Uterus (tissue), 2 donors: ENCODE measurements around the gene COL6A3.

ENCODE experiments used
- POLR2A ChIP-seq, 2 donors: fragments of 450-650 bp; IDR thresholded peaks; one replicate each; pipeline ENCODE4 v1.6.1; 2016; ENCODE audit warnings: antibody characterized with exemption in 2 of 2, mild to moderate bottlenecking in 1 of 2, moderate library complexity in 1 of 2
- TF ChIP-seq, protein P1 (sequence below), 4 experiments: fragments of 200-600 bp in 2 of 4; fragments of 450-650 bp in 2 of 4; sonication (generic) in 2 of 4; IDR thresholded peaks; one replicate each; pipeline ENCODE4 v1.5.1; 2016 to 2019; ENCODE audit warnings: antibody characterized with exemption in 4 of 4, mild to moderate bottlenecking in 2 of 4, moderate library complexity in 1 of 4

DNA sequence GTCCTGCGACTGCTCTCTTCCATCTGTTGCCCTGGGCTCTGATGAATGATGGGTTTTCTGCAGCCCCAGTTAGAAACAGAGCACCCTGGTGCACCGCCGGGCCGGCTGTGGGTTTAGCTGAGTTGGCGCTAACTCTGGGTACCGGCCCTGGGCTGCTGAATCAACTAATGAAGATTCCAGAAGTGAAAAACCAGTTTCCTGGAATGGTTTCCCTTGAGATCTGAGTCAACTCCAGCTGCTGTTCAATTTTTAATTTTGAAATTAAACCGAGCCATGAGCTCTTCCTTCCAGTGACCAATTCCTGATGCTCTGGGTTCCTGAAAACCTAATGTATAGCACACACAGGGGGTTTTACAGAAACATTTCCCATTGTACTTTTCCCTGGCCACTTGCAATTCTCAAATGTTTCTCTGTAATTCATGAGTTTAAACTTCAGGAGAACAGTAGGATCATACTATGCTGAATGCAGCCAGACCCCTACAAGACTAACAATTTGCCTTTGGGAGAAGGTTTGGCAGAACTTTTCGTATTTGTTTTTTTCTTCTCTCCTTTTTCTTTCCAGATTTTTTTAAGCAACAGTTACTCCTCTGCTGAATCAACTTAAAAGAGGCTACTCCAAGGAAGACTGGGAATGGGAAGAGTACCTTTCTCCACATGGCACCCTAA is 5.5 kb downstream of the COL6A3 start:
- TF ChIP-seq, protein P1, sequence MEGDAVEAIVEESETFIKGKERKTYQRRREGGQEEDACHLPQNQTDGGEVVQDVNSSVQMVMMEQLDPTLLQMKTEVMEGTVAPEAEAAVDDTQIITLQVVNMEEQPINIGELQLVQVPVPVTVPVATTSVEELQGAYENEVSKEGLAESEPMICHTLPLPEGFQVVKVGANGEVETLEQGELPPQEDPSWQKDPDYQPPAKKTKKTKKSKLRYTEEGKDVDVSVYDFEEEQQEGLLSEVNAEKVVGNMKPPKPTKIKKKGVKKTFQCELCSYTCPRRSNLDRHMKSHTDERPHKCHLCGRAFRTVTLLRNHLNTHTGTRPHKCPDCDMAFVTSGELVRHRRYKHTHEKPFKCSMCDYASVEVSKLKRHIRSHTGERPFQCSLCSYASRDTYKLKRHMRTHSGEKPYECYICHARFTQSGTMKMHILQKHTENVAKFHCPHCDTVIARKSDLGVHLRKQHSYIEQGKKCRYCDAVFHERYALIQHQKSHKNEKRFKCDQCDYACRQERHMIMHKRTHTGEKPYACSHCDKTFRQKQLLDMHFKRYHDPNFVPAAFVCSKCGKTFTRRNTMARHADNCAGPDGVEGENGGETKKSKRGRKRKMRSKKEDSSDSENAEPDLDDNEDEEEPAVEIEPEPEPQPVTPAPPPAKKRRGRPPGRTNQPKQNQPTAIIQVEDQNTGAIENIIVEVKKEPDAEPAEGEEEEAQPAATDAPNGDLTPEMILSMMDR (IDR thresholded peaks at IDR 0.05): no peak
- TF ChIP-seq POLR2A (IDR thresholded peaks at IDR 0.05): no peak
